ENCODE data around the gene TTC38.

Gene TTC38

GRCh38 chr22:46323162-46323561 is 55.4 kb downstream of the TTC38 start:
- H3K27ac ChIP-seq (replicated peaks), result no peak overlapping the region
- no peak for DNase-seq (ENCODE audit: low read depth in 1 of 2, low spot score in 1 of 2)
- no peak overlapping the region for H3K4me3 ChIP-seq (replicated peaks; ENCODE audit: insufficient read depth, low read length)
- TF ChIP-seq GABPA (IDR thresholded peaks at IDR 0.05; ENCODE audit: low read depth) (no peak), REST (IDR thresholded peaks at IDR 0.05; ENCODE audit: insufficient replicate concordance, low read depth) (no peak), SPI1 (IDR thresholded peaks at IDR 0.05; ENCODE audit: borderline replicate concordance, low read depth) (no peak), POLR2AphosphoS5 (IDR thresholded peaks at IDR 0.05; ENCODE audit: low read depth) (no peak)
- TF ChIP-seq, protein P1, sequence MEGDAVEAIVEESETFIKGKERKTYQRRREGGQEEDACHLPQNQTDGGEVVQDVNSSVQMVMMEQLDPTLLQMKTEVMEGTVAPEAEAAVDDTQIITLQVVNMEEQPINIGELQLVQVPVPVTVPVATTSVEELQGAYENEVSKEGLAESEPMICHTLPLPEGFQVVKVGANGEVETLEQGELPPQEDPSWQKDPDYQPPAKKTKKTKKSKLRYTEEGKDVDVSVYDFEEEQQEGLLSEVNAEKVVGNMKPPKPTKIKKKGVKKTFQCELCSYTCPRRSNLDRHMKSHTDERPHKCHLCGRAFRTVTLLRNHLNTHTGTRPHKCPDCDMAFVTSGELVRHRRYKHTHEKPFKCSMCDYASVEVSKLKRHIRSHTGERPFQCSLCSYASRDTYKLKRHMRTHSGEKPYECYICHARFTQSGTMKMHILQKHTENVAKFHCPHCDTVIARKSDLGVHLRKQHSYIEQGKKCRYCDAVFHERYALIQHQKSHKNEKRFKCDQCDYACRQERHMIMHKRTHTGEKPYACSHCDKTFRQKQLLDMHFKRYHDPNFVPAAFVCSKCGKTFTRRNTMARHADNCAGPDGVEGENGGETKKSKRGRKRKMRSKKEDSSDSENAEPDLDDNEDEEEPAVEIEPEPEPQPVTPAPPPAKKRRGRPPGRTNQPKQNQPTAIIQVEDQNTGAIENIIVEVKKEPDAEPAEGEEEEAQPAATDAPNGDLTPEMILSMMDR (IDR thresholded peaks at IDR 0.05; ENCODE audit: insufficient read depth, low read length), result no peak
- no peaks in the 10 kb centered on the region for H3K27me3 ChIP-seq (ENCODE audit: insufficient read depth, poor library complexity, severe bottlenecking)

DNA sequence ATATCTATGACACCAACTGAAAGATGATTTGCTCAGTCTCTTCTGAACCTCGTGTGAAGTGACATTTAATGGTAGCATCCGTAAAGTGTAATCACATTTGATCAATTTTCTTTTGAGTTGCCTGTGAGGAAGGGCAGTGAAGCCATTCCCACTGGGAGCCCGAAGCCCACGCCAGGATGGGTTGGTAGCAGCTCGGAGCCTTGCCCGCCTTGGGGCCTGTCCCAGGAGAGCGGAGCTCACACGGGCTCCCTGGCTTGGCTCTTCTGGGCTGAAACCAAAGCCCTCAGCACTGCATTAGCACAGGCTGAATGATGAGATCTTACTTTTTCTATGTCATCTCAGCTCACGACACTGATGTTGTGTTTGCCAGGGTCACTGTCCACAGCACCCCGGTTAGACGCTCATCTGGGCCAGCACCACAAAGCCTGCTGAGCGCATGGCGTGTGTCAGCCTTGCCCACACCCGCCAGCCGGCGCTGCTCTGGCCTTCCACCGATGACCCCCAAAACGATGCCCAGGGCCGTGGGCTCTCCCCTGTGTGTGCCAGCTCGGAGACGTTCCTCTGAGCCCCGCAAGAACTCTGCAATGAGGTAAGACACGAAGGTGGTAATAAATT is 58.4 kb downstream of the TTC38 start:
- TF ChIP-seq, protein P1 (IDR thresholded peaks at IDR 0.05; ENCODE audit: insufficient read depth, low read length), result no peak
- Histone ChIP-seq H3K27ac (replicated peaks) (no peak overlapping the region), H3K4me3 (replicated peaks; ENCODE audit: insufficient read depth, low read length) (no peak overlapping the region), H3K27me3 (ENCODE audit: insufficient read depth, poor library complexity, severe bottlenecking) (no peaks in the 10 kb centered on the region)
- no peak for DNase-seq (ENCODE audit: low read depth in 1 of 2, low spot score in 1 of 2)

DNA sequence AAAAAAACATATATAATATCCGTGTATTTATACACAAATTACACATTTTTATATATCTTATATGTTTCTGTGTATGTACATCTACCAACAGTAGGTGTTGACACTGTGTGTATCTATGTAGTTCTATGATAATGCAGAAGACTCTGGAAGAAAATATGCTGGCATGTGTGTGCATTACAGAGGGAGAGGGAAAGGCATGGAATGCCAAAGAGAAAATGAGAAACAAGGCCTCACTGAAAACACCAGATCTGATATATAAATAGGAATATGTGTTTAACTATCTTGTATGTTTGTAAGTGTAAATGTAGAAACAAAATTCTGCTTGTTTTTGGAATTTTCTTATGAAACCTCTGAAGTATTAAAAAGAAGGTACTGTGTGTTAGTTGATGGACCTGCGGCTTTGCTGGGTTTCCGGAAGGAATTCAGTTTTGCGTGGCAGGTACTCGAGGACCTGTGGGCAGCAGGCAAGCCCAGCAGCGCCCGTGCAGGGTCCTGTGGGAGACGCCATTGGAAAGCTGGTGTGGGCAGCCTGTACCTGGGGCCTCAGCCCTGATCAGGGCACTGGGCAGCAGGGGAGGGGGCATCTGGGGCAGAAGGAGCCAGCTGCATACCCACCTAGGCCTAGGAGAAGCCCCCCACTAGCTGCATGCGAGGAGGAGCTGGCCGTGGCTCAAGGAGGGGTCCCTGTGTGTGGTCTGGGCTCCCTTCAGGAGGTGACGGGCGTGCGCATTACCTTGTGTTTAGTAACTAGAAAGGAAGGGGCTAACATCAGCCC is 60.1 kb downstream of the TTC38 start:
- no peak for DNase-seq (ENCODE audit: low read depth in 1 of 2, low spot score in 1 of 2)
- TF ChIP-seq SPI1 (IDR thresholded peaks at IDR 0.05; ENCODE audit: borderline replicate concordance, low read depth), result no peak
- no peak for TF ChIP-seq GABPA (IDR thresholded peaks at IDR 0.05; ENCODE audit: low read depth)
- TF ChIP-seq POLR2AphosphoS5 (IDR thresholded peaks at IDR 0.05; ENCODE audit: low read depth), result no peak
- TF ChIP-seq REST (IDR thresholded peaks at IDR 0.05; ENCODE audit: insufficient replicate concordance, low read depth), result no peak
- TF ChIP-seq, protein P1 (IDR thresholded peaks at IDR 0.05; ENCODE audit: insufficient read depth, low read length), result no peak
- Histone ChIP-seq H3K27me3 (ENCODE audit: insufficient read depth, poor library complexity, severe bottlenecking) (no peaks in the 10 kb centered on the region), H3K4me3 (replicated peaks; ENCODE audit: insufficient read depth, low read length) (no peak overlapping the region), H3K27ac (replicated peaks) (no peak overlapping the region)

All from HL-60 (cell line).